Neural cell (in vitro differentiated cells): ENCODE results near the gene ADCY6. TPM values are rescaled to one million over a fixed set of nuclear protein-coding genes. Genes with fewer than 3 reads are reported as not detected.

Source experiments
- H2AFZ ChIP-seq: fragments of 200-600, 300-800 bp; sonication (generic), shearing (Covaris generic); 2 replicates; pipeline ENCODE4 v1.6.0; 2014; ENCODE audit warnings: low read depth, mild to moderate bottlenecking, antibody characterized with exemption, low read length, moderate library complexity
- H3F3A ChIP-seq: fragments of 200-600 bp; shearing (Covaris generic); 2 replicates; pipeline ENCODE4 v1.6.1; 2016; ENCODE audit warnings: mild to moderate bottlenecking, moderate library complexity, mixed read lengths, antibody characterized with exemption, low read length; ENCODE audit not compliant: insufficient read depth, poor library complexity, severe bottlenecking
- H3K27ac ChIP-seq: fragments of 200-600, 300-800 bp; sonication (generic), shearing (Covaris generic); 2 replicates; pipeline ENCODE4 v1.5.1; 2014; ENCODE audit warnings: mild to moderate bottlenecking, low read length, moderate library complexity
- H3K27me3 ChIP-seq: fragments of 300-800, 200-600 bp; sonication (generic), shearing (Covaris generic); 2 replicates; pipeline ENCODE4 v1.6.0; 2014; ENCODE audit warnings: mild to moderate bottlenecking, low read depth, low read length, moderate library complexity; ENCODE audit not compliant: insufficient read depth
- H3K36me3 ChIP-seq: fragments of 300-800, 200-600 bp; sonication (generic), shearing (Covaris generic); 2 replicates; pipeline ENCODE4 v1.5.1; 2014; ENCODE audit warnings: mild to moderate bottlenecking, antibody characterized with exemption, low read length, moderate library complexity; ENCODE audit not compliant: insufficient read depth
- H3K4me2 ChIP-seq: fragments of 300-800, 200-600 bp; sonication (generic), shearing (Covaris generic); 2 replicates; pipeline ENCODE4 v1.6.0; 2014; ENCODE audit warnings: mild to moderate bottlenecking, low read length
- H3K4me3 ChIP-seq: fragments of 300-800, 200-600 bp; sonication (generic), shearing (Covaris generic); 2 replicates; pipeline ENCODE4 v1.5.1; 2014; ENCODE audit warnings: mild to moderate bottlenecking, low read length, moderate library complexity
- H3K79me2 ChIP-seq: fragments of 200-600 bp; shearing (Covaris generic); replicated peaks from 2 replicates; pipeline ENCODE4 v1.6.0; 2014; ENCODE audit warnings: mild to moderate bottlenecking, low read length, moderate library complexity; ENCODE audit not compliant: insufficient read depth
- H3K9ac ChIP-seq: fragments of 300-800, 200-600 bp; sonication (generic), shearing (Covaris generic); 2 replicates; pipeline ENCODE4 v1.6.1; 2016; ENCODE audit warnings: mild to moderate bottlenecking, low read length, mixed read lengths
- H3K9me2 ChIP-seq: fragments of 200-600 bp; shearing (Covaris generic); 2 replicates; pipeline ENCODE4 v1.6.1; 2016; ENCODE audit warnings: mild to moderate bottlenecking, low read length, mixed read lengths; ENCODE audit not compliant: insufficient read depth
- H3K9me3 ChIP-seq: fragments of 200-600, 300-800 bp; sonication (generic), shearing (Covaris generic); 2 replicates; pipeline ENCODE4 v1.6.1; 2016; ENCODE audit warnings: mild to moderate bottlenecking, mixed run types, low read length, moderate library complexity, mixed read lengths
- H4K20me1 ChIP-seq: fragments of 200-600 bp; shearing (Covaris generic); 2 replicates; pipeline ENCODE4 v1.6.1; 2016; ENCODE audit warnings: mild to moderate bottlenecking, mixed run types; ENCODE audit not compliant: insufficient read depth
- CTCF ChIP-seq: fragments of 450-650 bp; IDR thresholded peaks from 2 replicates; pipeline ENCODE4 v1.5.1; 2014; ENCODE audit warnings: antibody characterized with exemption, mild to moderate bottlenecking, moderate library complexity; ENCODE audit not compliant: poor library complexity, severe bottlenecking
- EP300 ChIP-seq: fragments of 450-650 bp; conservative IDR thresholded peaks from 2 replicates; pipeline ENCODE4 v1.6.1; 2014; ENCODE audit warnings: antibody characterized with exemption, mild to moderate bottlenecking, moderate library complexity; ENCODE audit not compliant: poor library complexity, severe bottlenecking
- EZH2 ChIP-seq: fragments of 200-600, 300-800 bp; shearing (Covaris generic), sonication (generic); IDR thresholded peaks from 2 replicates; pipeline ENCODE4 v1.6.1; 2014; ENCODE audit warnings: antibody characterized with exemption, low read length, borderline replicate concordance, mild to moderate bottlenecking; ENCODE audit not compliant: insufficient read depth, poor library complexity, severe bottlenecking
- MXI1 ChIP-seq: fragments of 450-650 bp; conservative IDR thresholded peaks from 2 replicates; pipeline ENCODE4 v1.6.1; 2014; ENCODE audit warnings: antibody characterized with exemption, mild to moderate bottlenecking; ENCODE audit not compliant: poor library complexity, severe bottlenecking
- POLR2AphosphoS5 ChIP-seq: IDR thresholded peaks from 2 replicates; pipeline ENCODE4 v1.6.1; 2012
- RAD21 ChIP-seq: fragments of 450-650 bp; conservative IDR thresholded peaks from 2 replicates; pipeline ENCODE4 v1.6.1; 2014; ENCODE audit warnings: antibody characterized with exemption, mild to moderate bottlenecking, moderate library complexity
- SMC3 ChIP-seq: fragments of 450-650 bp; conservative IDR thresholded peaks from 2 replicates; pipeline ENCODE4 v1.6.1; 2014; ENCODE audit warnings: antibody characterized with exemption, mild to moderate bottlenecking, moderate library complexity; ENCODE audit not compliant: poor library complexity
- TAF1 ChIP-seq: IDR thresholded peaks from 2 replicates; pipeline ENCODE4 v1.6.1; 2012; ENCODE audit warnings: low read depth
- polyA plus RNA-seq: library from polyadenylated mRNA; depleted of rRNA; stranded (reverse); fragments of >200 nt; gene quantifications from 2 replicates; pipeline ENCODE4 v1.2.3, GENCODE V29; 2014
- TF ChIP-seq, protein P1 (sequence below): IDR thresholded peaks from 2 replicates; pipeline ENCODE4 v1.6.1; 2012; ENCODE audit warnings: borderline replicate concordance

The ADCY6 gene
- polyA plus RNA-seq, 1 donor from 2014 or later: 43.1 TPM

DNA sequence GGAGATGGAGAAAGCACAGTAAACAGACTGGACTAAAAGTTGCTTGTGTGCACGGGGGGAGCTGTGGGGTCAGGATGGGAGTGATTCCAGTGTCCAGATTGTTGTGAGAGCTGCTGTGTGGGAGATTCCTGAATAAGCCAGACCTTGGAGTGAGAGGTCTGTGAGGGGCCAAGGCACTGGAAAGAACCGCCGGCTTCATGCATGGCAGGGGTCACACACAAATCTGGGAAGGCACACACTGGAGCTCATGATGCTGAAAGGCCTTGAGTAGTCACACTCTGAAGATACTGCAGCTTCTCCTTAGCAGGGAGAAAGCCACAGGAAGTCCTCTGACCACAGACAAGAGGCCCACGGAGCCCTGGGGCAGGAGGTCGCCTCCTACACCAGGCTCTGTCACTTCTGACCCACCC is 23.1 kb downstream of the ADCY6 start:
- no peaks in the 10 kb centered on the region for H4K20me1 ChIP-seq
- H3K4me3 ChIP-seq: no peak overlapping the region

GRCh38 chr12:48764521-48764920 is 24.4 kb downstream of the ADCY6 start:
- H3K9me2 ChIP-seq: no peaks in the 10 kb centered on the region
- no peaks in the 10 kb centered on the region for H3F3A ChIP-seq
- H3K27ac ChIP-seq: no peak overlapping the region
- H3K9me3 ChIP-seq: no peaks in the 10 kb centered on the region
- H3K9ac ChIP-seq: no peak overlapping the region
- no peak overlapping the region for H3K4me3 ChIP-seq
- H3K36me3 ChIP-seq: peaks cover 9% of the 10 kb centered on the region
- no peaks in the 10 kb centered on the region for H4K20me1 ChIP-seq
- no peak overlapping the region for H2AFZ ChIP-seq
- no peak overlapping the region for H3K4me2 ChIP-seq
- TF ChIP-seq RAD21 (no peak), EP300 (no peak), CTCF (no peak), POLR2AphosphoS5 (no peak)
- H3K79me2 ChIP-seq: no peaks in the 10 kb centered on the region
- no peaks in the 10 kb centered on the region for H3K27me3 ChIP-seq

More for the DNA sequence above, 23.1 kb downstream of the ADCY6 start:
- H3K27ac ChIP-seq: no peak overlapping the region
- no peaks in the 10 kb centered on the region for H3K9me2 ChIP-seq
- no peaks in the 10 kb centered on the region for H3K9me3 ChIP-seq
- no peaks in the 10 kb centered on the region for H3F3A ChIP-seq
- no peaks in the 10 kb centered on the region for H3K79me2 ChIP-seq
- TF ChIP-seq CTCF (no peak), TAF1 (no peak), RAD21 (no peak), POLR2AphosphoS5 (no peak), EZH2 (no peak), MXI1 (no peak), SMC3 (no peak)
- peaks cover 9% of the 10 kb centered on the region for H3K36me3 ChIP-seq
- H2AFZ ChIP-seq: no peak overlapping the region
- H3K4me2 ChIP-seq: no peak overlapping the region
- H3K27me3 ChIP-seq: no peaks in the 10 kb centered on the region
- no peak overlapping the region for H3K9ac ChIP-seq

GRCh38 chr12:48758737-48759136 is 30.2 kb downstream of the ADCY6 start:
- Histone ChIP-seq H3K4me2 (no peak overlapping the region), H3K36me3 (no peaks in the 10 kb centered on the region), H3K9ac (no peak overlapping the region), H3K4me3 (no peak overlapping the region), H2AFZ (no peak overlapping the region), H3K9me3 (no peaks in the 10 kb centered on the region), H3F3A (no peaks in the 10 kb centered on the region), H3K27me3 (no peaks in the 10 kb centered on the region), H3K27ac (no peak overlapping the region), H4K20me1 (no peaks in the 10 kb centered on the region), H3K79me2 (no peaks in the 10 kb centered on the region), H3K9me2 (no peaks in the 10 kb centered on the region)
- TF ChIP-seq TAF1: no peak
- TF ChIP-seq EP300: no peak
- TF ChIP-seq, protein P1, sequence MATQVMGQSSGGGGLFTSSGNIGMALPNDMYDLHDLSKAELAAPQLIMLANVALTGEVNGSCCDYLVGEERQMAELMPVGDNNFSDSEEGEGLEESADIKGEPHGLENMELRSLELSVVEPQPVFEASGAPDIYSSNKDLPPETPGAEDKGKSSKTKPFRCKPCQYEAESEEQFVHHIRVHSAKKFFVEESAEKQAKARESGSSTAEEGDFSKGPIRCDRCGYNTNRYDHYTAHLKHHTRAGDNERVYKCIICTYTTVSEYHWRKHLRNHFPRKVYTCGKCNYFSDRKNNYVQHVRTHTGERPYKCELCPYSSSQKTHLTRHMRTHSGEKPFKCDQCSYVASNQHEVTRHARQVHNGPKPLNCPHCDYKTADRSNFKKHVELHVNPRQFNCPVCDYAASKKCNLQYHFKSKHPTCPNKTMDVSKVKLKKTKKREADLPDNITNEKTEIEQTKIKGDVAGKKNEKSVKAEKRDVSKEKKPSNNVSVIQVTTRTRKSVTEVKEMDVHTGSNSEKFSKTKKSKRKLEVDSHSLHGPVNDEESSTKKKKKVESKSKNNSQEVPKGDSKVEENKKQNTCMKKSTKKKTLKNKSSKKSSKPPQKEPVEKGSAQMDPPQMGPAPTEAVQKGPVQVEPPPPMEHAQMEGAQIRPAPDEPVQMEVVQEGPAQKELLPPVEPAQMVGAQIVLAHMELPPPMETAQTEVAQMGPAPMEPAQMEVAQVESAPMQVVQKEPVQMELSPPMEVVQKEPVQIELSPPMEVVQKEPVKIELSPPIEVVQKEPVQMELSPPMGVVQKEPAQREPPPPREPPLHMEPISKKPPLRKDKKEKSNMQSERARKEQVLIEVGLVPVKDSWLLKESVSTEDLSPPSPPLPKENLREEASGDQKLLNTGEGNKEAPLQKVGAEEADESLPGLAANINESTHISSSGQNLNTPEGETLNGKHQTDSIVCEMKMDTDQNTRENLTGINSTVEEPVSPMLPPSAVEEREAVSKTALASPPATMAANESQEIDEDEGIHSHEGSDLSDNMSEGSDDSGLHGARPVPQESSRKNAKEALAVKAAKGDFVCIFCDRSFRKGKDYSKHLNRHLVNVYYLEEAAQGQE: no peak
- no peak for TF ChIP-seq RAD21
- TF ChIP-seq SMC3: no peak
- TF ChIP-seq POLR2AphosphoS5: no peak
- TF ChIP-seq CTCF: no peak
- no peak for TF ChIP-seq MXI1
- no peak for TF ChIP-seq EZH2
